HepG2 (cell line): ENCODE measurements around the gene VASN. TPM values are rescaled to one million over a fixed set of nuclear protein-coding genes. Genes with fewer than 3 reads are reported as not detected.

ENCODE experiments used
- ATAC-seq: fragments of 200-7000 bp; cut with Tn5 transposase; 3 replicates; pipeline ENCODE4 v1.9.1; 2020; ENCODE audit warnings: mild to moderate bottlenecking, moderate library complexity
- BruUV-seq: library from RNA; stranded (reverse); fragments of 400-500 nt; replicated peaks from 2 replicates; lab custom pipeline; 2021; lab: Mats Ljungman, UMichigan
- CTCF ChIA-PET: fragments of 300-600 bp; formaldehyde crosslinking; extraction: SDS; loops from one replicate; lab custom pipeline; 2021; ENCODE audit warnings: low total read pairs, inconsistent platforms, low intra/inter-chr PET ratio; lab: Yijun Ruan, JAX
- POLR2A ChIA-PET: fragments of 350-600 bp; sonication (Branson Sonifier 250); formaldehyde crosslinking; loops from one replicate; lab custom pipeline; 2020; ENCODE audit warnings: antibody characterized with exemption, inconsistent platforms; lab: Yijun Ruan, JAX
- DNase-seq: peaks from one replicate; pipeline ENCODE4 v3.0.0-alpha.2; 2015; ENCODE audit warnings: low spot score
- FAIRE-seq: peaks from 3 replicates; lab custom pipeline; 2011; peaks lifted over from hg19 to GRCh38; lab: Jason Lieb, UNC
- H2AFZ ChIP-seq: one replicate; pipeline ENCODE4 v1.6.1; 2011; ENCODE audit warnings: low read length, inconsistent platforms
- H3K27ac ChIP-seq: fragments of 300-600 bp; 3 replicates; pipeline ENCODE4 v1.8.0; 2011; ENCODE audit warnings: mixed run types, mild to moderate bottlenecking, mixed read lengths, low read length, inconsistent platforms; ENCODE audit not compliant: insufficient read depth; ENCODE audit errors: extremely low read length
- H3K27me3 ChIP-seq, 2 experiments: fragments of 200-600 bp in 1 of 2; 2 replicates in 1 of 2; 3 replicates in 1 of 2; pipeline versions ENCODE4 v1.6.0 to v1.8.0; 2011; ENCODE audit warnings: low read length in 2 of 2, mild to moderate bottlenecking in 2 of 2, moderate library complexity in 2 of 2, inconsistent platforms in 1 of 2; ENCODE audit not compliant: insufficient read depth in 2 of 2, control insufficient read depth in 1 of 2
- H3K36me3 ChIP-seq, 2 experiments: fragments of 200-600 bp in 1 of 2; replicated peaks in 1 of 2; 2 replicates in 1 of 2; 3 replicates in 1 of 2; pipeline versions ENCODE4 v1.5.1 to v1.8.0; 2011; ENCODE audit warnings: low read length in 2 of 2, inconsistent platforms in 1 of 2; ENCODE audit not compliant: insufficient read depth in 2 of 2, control insufficient read depth in 1 of 2
- H3K4me1 ChIP-seq: 2 replicates; pipeline ENCODE4 v1.5.1; 2012; ENCODE audit warnings: low read length, inconsistent platforms; ENCODE audit not compliant: insufficient read depth
- H3K4me2 ChIP-seq: 2 replicates; pipeline ENCODE4 v1.6.0; 2011; ENCODE audit warnings: low read depth, low read length, inconsistent platforms
- H3K4me3 ChIP-seq, 3 experiments: fragments of 200-600 bp in 1 of 3; sonication (generic), shearing (Covaris generic) in 1 of 3; replicated peaks in 1 of 3; 2 replicates each; pipeline ENCODE4 v1.5.1; 2011 to 2016; ENCODE audit warnings: low read length in 3 of 3, inconsistent platforms in 2 of 3, low read depth in 2 of 3, mild to moderate bottlenecking in 2 of 3, control low read depth in 1 of 3, mixed read lengths in 1 of 3; ENCODE audit not compliant: insufficient read depth in 1 of 3
- H3K79me2 ChIP-seq: one replicate; pipeline ENCODE4 v1.6.1; 2011; ENCODE audit warnings: low read length, inconsistent platforms; ENCODE audit not compliant: insufficient read depth
- H3K9ac ChIP-seq: 2 replicates; pipeline ENCODE4 v1.6.0; 2011; ENCODE audit warnings: mild to moderate bottlenecking, low read depth, low read length, inconsistent platforms; ENCODE audit not compliant: insufficient read depth
- H3K9me3 ChIP-seq: 2 replicates; pipeline ENCODE4 v1.5.1; 2012; ENCODE audit warnings: mild to moderate bottlenecking, low read length
- H4K20me1 ChIP-seq: 2 replicates; pipeline ENCODE4 v1.6.0; 2011; ENCODE audit warnings: inconsistent platforms, mild to moderate bottlenecking, low read length, moderate library complexity; ENCODE audit not compliant: insufficient read depth
- HOXA5 ChIP-seq: sonication (generic); formaldehyde crosslinking; IDR thresholded peaks from 2 replicates; pipeline ENCODE4 v1.4.0; 2020; ENCODE audit warnings: missing genetic modification reagents
- ISX ChIP-seq: sonication (generic); formaldehyde crosslinking; conservative IDR thresholded peaks from 2 replicates; pipeline ENCODE4 v1.5.0; 2020; ENCODE audit warnings: missing genetic modification reagents
- MTA1 ChIP-seq: sonication (generic); formaldehyde crosslinking; IDR thresholded peaks from 2 replicates; pipeline ENCODE4 v1.4.0; 2020; ENCODE audit warnings: missing genetic modification reagents, mild to moderate bottlenecking, borderline replicate concordance
- ZNF121 ChIP-seq: sonication (generic); formaldehyde crosslinking; IDR thresholded peaks from 2 replicates; pipeline ENCODE4 v1.5.0; 2020; ENCODE audit warnings: mild to moderate bottlenecking, missing genetic modification reagents
- ZNF207 ChIP-seq: fragments of 450-650 bp; IDR thresholded peaks from 2 replicates; pipeline ENCODE4 v1.6.1; 2016; ENCODE audit warnings: antibody characterized with exemption, borderline replicate concordance
- ZNF460 ChIP-seq: sonication (generic); formaldehyde crosslinking; IDR thresholded peaks from 2 replicates; pipeline ENCODE4 v1.5.1; 2020; ENCODE audit warnings: missing genetic modification reagents, mild to moderate bottlenecking, borderline replicate concordance
- ZNF543 ChIP-seq: sonication (generic); formaldehyde crosslinking; IDR thresholded peaks from 2 replicates; pipeline ENCODE4 v1.4.0; 2020; ENCODE audit warnings: mild to moderate bottlenecking, missing genetic modification reagents
- ZNF607 ChIP-seq: sonication (generic); formaldehyde crosslinking; IDR thresholded peaks from 2 replicates; pipeline ENCODE4 v1.5.1; 2020; ENCODE audit warnings: missing genetic modification reagents, mild to moderate bottlenecking, borderline replicate concordance
- WGBS: methylation state at CpG from one replicate; pipeline ENCODE4 v1.1.6; 2017; ENCODE audit warnings: low lambda C conversion rate; 5-methylcytosine and 5-hydroxymethylcytosine counted together
- in situ Hi-C: cut with HindIII; loops from 2 replicates; pipeline ENCODE4 v1.10.0; 2017; ENCODE audit warnings: low pct_unique_long_range_greater_than_20kb; ENCODE audit not compliant: extremely low pct_ligation_motif_present
- intact Hi-C: fragments of 100-400 bp; cut with micrococcal nuclease; formaldehyde crosslinking; loops from one replicate; pipeline ENCODE4 v1.10.0; 2022; ENCODE audit not compliant: unreplicated experiment
- polyA plus RNA-seq, 8 experiments: library from polyadenylated mRNA; depleted of rRNA in 3 of 8; stranded (reverse) in 7 of 8; unstranded in 1 of 8; fragments of >200 nt; fragmentation: Illumina TruSeq in 4 of 8; extraction: Trizol in 4 of 8; gene quantifications; 2 replicates each; pipeline versions ENCODE4 v1.2.1 to v1.2.3, GENCODE V29; 2011 to 2016; ENCODE audit warnings: low read depth in 4 of 8, missing spikeins in 1 of 8, mixed read lengths in 1 of 8; ENCODE audit not compliant: insufficient read depth in 1 of 8
- total RNA-seq, 5 experiments: library from RNA; depleted of rRNA; stranded (reverse); fragments of >200 nt; fragmentation: Illumina TruSeq; extraction: Trizol; gene quantifications; 2 replicates each; pipeline ENCODE4 v1.2.3, GENCODE V29; 2016; ENCODE audit warnings: low read depth in 1 of 5
- TF ChIP-seq, protein P1 (sequence below): fragments of 450-650 bp; IDR thresholded peaks from 2 replicates; pipeline ENCODE4 v1.6.1; 2017; ENCODE audit warnings: mild to moderate bottlenecking
- TF ChIP-seq, protein P2 (sequence below): sonication (generic); formaldehyde crosslinking; IDR thresholded peaks from 2 replicates; pipeline ENCODE4 v1.4.0; 2020; ENCODE audit warnings: missing genetic modification reagents, low read depth, mild to moderate bottlenecking, borderline replicate concordance

Gene VASN
- total and polyA plus RNA-seq, 2 of the 13 experiments (the other 11 are each of a cell fraction or from before 2014, with no cell fraction given), result 8.4 to 18.2 TPM

DNA sequence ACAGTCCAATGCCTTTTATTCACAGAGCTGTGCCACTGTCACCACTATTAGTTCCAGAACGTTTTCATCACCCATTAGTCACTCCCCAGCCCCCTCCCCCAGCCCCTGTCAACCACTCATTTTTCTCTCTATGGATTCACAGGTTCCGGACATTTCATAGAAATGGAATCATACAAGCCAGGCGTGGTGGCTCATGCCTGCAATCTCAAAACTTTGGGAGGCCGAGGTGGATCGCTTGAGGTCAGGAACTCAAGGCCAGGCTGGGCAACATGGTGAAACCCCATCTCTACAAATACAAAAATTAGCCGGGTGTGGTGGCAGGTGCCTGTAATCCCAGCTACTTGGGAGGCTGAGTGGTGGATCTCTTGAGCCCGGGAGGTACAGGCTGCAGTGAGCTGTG is 19.8 kb upstream of the VASN start:
- peak; percentile 8 for ATAC-seq
- H3K36me3 ChIP-seq, result no peaks in the 10 kb centered on the region
- peaks cover 58% of the 10 kb centered on the region for H3K4me1 ChIP-seq
- POLR2A ChIA-PET, result interaction anchor here (0.8 to 4.4 kb wide), 13 partner anchors 9 to 265 kb away, joined by 3 to 36 read pairs (median 4); partner anchors contain the start of genes TFAP4 and VASN
- TF ChIP-seq ISX (CRISPR knock-in tag), result no peak
- TF ChIP-seq, protein P1, sequence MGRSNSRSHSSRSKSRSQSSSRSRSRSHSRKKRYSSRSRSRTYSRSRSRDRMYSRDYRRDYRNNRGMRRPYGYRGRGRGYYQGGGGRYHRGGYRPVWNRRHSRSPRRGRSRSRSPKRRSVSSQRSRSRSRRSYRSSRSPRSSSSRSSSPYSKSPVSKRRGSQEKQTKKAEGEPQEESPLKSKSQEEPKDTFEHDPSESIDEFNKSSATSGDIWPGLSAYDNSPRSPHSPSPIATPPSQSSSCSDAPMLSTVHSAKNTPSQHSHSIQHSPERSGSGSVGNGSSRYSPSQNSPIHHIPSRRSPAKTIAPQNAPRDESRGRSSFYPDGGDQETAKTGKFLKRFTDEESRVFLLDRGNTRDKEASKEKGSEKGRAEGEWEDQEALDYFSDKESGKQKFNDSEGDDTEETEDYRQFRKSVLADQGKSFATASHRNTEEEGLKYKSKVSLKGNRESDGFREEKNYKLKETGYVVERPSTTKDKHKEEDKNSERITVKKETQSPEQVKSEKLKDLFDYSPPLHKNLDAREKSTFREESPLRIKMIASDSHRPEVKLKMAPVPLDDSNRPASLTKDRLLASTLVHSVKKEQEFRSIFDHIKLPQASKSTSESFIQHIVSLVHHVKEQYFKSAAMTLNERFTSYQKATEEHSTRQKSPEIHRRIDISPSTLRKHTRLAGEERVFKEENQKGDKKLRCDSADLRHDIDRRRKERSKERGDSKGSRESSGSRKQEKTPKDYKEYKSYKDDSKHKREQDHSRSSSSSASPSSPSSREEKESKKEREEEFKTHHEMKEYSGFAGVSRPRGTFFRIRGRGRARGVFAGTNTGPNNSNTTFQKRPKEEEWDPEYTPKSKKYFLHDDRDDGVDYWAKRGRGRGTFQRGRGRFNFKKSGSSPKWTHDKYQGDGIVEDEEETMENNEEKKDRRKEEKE, result no peak
- TF ChIP-seq ZNF607, result peak; percentile 3; the same call in 1 of the 2 replicates
- peak; percentile 74; the same call in 1 of the 2 replicates for TF ChIP-seq ZNF460
- 0 out of 2 replicates have a peak, but pooled peaks have one; percentile 14 for TF ChIP-seq ZNF543
- peak overlapping the region in 2 of 3 experiments; percentile 22 to 36; a peak in 1 of 6 replicates for H3K4me3 ChIP-seq
- no peak overlapping the region for H3K9ac ChIP-seq
- no peaks in the 10 kb centered on the region; a peak in 2 of 5 replicates for H3K27me3 ChIP-seq
- peak overlapping the region; percentile 40 for H3K27ac ChIP-seq
- 20% methylated on average over 7 of the region's 7 CpGs for WGBS
- peaks cover 34% of the 10 kb centered on the region for H3K79me2 ChIP-seq
- peak overlapping the region; percentile 79 for H3K4me2 ChIP-seq
- CTCF ChIA-PET, result no interaction called here
- DNase-seq, result peak; percentile 46
- H3K9me3 ChIP-seq, result no peaks in the 10 kb centered on the region
- no TSS peak for BruUV-seq
- peaks cover 12% of the 10 kb centered on the region for H4K20me1 ChIP-seq
- no peak for FAIRE-seq
- peak overlapping the region; percentile 29 for H2AFZ ChIP-seq
- intact Hi-C loops (no loop called here), in situ Hi-C loops (loop anchor here (5.0 kb wide), 1 partner anchor 35 kb away; no protein-coding TSS in a partner anchor)

DNA sequence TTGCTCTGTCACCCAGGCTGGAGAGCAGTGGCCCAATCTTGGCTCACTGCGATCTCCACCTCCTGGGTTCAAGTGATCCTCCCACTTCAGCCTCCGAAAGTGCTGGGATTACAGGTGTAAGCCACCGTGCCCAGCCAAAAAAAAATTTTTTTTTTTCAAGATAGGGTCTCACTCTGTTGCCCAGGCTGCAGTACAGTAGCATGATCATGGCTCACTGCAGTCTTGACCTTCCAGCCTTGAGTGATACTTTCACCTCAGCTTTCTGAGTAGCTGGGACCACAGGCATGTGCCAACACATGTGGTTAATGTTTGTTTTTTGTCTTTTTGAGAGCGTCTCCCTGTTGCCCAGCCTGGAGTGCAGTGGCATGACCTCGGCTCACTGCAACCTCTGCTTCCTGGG is 18.8 kb upstream of the VASN start:
- Histone ChIP-seq H3K9ac (no peak overlapping the region), H3K27ac (no peak overlapping the region), H3K79me2 (peaks cover 25% of the 10 kb centered on the region), H2AFZ (no peak overlapping the region), H4K20me1 (peaks cover 4% of the 10 kb centered on the region; the same call in 1 of the 2 replicates), H3K36me3 (no peaks in the 10 kb centered on the region), H3K4me2 (no peak overlapping the region), H3K4me3 (no peak overlapping the region)
- FAIRE-seq (no peak), DNase-seq (no peak), ATAC-seq (no peak)
- 73% methylated on average over 5 of the region's 5 CpGs for WGBS
- intact Hi-C loops, result no loop called here
- POLR2A ChIA-PET, result no interaction called here
- in situ Hi-C loops, result loop anchor here (5.0 kb wide), 1 partner anchor 34 kb away; no protein-coding TSS in a partner anchor
- CTCF ChIA-PET, result no interaction called here
- no TSS peak for BruUV-seq
- TF ChIP-seq HOXA5 (CRISPR knock-in tag), result no peak
- TF ChIP-seq ZNF207, result no peak
- TF ChIP-seq ZNF121 (CRISPR knock-in tag), result peak; percentile 72
- no peak for TF ChIP-seq MTA1 (CRISPR knock-in tag)
- TF ChIP-seq, protein P2, sequence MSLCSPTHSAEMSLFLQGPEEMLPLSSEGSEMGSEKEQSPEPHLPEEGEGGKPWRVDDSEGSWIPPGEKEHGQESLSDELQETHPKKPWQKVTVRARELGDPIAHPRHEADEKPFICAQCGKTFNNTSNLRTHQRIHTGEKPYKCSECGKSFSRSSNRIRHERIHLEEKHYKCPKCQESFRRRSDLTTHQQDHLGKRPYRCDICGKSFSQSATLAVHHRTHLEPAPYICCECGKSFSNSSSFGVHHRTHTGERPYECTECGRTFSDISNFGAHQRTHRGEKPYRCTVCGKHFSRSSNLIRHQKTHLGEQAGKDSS (CRISPR knock-in tag), result no peak
- TF ChIP-seq, all 625 proteins: peak for 1
- peaks cover 48% of the 10 kb centered on the region for H3K4me1 ChIP-seq
- H3K9me3 ChIP-seq, result no peaks in the 10 kb centered on the region
- H3K27me3 ChIP-seq, result no peaks in the 10 kb centered on the region; a peak in 2 of 5 replicates
